Nephron (organoid): ENCODE data around the gene CELF2.
A peak's percentile ranks its signal among the peaks of the same experiment; 100 is the strongest.

Experiments
- H3K27ac Mint-ChIP-seq, 3 experiments: 2 replicates each; pipeline ENCODE4 v1.8.0; 2020; ENCODE audit warnings: mixed read lengths in 3 of 3, mild to moderate bottlenecking in 2 of 3, moderate library complexity in 1 of 3
- H3K27me3 Mint-ChIP-seq: 2 replicates; pipeline ENCODE4 v1.8.0; 2021; ENCODE audit warnings: low read depth, mild to moderate bottlenecking, moderate library complexity, mixed read lengths
- H3K36me3 Mint-ChIP-seq: 2 replicates; pipeline ENCODE4 v1.8.0; 2020; ENCODE audit warnings: low read depth, mixed read lengths
- H3K4me1 Mint-ChIP-seq: 2 replicates; pipeline ENCODE4 v1.8.0; 2020; ENCODE audit warnings: mixed read lengths
- H3K4me3 Mint-ChIP-seq, 3 experiments: 2 replicates each; pipeline ENCODE4 v1.8.0; 2020; ENCODE audit warnings: mild to moderate bottlenecking in 3 of 3, mixed read lengths in 3 of 3, moderate library complexity in 2 of 3
- H3K9me3 Mint-ChIP-seq: 2 replicates; pipeline ENCODE4 v1.8.0; 2020; ENCODE audit warnings: mixed read lengths
- TF ChIP-seq, protein P1 (sequence below), 3 experiments: fragments of 200-600 bp; sonication (generic); IDR thresholded peaks; one replicate each; pipeline ENCODE4 v1.5.0; 2021; ENCODE audit warnings: antibody characterized with exemption in 3 of 3; ENCODE audit not compliant: unreplicated experiment in 3 of 3

Gene CELF2

DNA sequence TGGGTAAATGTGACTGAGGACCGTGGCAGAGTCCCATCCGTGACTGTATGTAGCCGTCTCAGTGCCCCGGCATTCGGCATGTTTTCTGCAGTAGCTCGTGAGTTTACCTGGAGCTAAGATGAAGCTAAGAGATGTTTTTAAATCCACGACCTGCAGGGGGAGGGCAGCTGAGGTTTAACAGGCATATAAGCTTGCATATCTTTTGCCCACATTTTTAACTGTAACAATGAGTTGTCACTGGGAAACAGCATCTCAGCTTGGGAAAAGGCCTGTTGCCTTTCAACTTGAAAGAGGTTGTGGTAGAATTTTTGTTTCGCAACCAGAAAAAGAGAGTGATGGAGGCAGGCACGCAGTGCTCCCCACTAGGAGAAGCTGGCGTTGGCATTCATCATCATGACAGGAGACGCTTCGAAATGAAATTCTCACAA lies 77.7 kb downstream of the CELF2 start:
- H3K27me3 Mint-ChIP-seq, result no peaks in the 10 kb centered on the region

DNA sequence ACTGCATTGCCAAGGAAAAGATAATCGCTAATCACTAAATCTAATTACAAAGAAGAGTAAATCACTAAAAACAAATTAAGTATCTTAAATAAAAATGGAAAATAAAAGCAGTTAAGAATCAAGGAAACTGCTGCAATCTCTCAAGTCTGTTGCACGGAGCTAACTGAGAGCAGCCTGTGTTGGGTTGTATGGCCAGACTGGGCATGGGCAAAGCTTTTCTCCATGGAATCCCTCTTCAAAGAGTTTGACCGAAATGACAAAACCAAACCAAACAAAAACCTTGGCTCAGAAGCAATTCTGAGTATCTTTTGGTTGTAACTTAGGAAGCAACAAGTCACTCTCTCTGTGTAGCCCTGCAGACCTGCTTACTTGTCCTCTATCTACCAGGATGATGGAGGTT lies 78.8 kb downstream of the CELF2 start:
- Mint-ChIP-seq H3K36me3 (no peaks in the 10 kb centered on the region), H3K4me1 (peaks cover 23% of the 10 kb centered on the region), H3K4me3 (no peak overlapping the region), H3K9me3 (no peaks in the 10 kb centered on the region), H3K27ac (no peak overlapping the region), H3K27me3 (no peaks in the 10 kb centered on the region)
- TF ChIP-seq, protein P1, sequence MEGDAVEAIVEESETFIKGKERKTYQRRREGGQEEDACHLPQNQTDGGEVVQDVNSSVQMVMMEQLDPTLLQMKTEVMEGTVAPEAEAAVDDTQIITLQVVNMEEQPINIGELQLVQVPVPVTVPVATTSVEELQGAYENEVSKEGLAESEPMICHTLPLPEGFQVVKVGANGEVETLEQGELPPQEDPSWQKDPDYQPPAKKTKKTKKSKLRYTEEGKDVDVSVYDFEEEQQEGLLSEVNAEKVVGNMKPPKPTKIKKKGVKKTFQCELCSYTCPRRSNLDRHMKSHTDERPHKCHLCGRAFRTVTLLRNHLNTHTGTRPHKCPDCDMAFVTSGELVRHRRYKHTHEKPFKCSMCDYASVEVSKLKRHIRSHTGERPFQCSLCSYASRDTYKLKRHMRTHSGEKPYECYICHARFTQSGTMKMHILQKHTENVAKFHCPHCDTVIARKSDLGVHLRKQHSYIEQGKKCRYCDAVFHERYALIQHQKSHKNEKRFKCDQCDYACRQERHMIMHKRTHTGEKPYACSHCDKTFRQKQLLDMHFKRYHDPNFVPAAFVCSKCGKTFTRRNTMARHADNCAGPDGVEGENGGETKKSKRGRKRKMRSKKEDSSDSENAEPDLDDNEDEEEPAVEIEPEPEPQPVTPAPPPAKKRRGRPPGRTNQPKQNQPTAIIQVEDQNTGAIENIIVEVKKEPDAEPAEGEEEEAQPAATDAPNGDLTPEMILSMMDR (IDR thresholded peaks at IDR 0.05; ENCODE audit: unreplicated experiment in 3 of 3), result no peak

More for the DNA sequence above, 77.7 kb downstream of the CELF2 start:
- Mint-ChIP-seq H3K4me1 (peaks cover 19% of the 10 kb centered on the region), H3K9me3 (no peaks in the 10 kb centered on the region), H3K4me3 (no peak overlapping the region), H3K36me3 (no peaks in the 10 kb centered on the region), H3K27ac (no peak overlapping the region)
- TF ChIP-seq, protein P1 (IDR thresholded peaks at IDR 0.05; ENCODE audit: unreplicated experiment in 3 of 3), result no peak

DNA sequence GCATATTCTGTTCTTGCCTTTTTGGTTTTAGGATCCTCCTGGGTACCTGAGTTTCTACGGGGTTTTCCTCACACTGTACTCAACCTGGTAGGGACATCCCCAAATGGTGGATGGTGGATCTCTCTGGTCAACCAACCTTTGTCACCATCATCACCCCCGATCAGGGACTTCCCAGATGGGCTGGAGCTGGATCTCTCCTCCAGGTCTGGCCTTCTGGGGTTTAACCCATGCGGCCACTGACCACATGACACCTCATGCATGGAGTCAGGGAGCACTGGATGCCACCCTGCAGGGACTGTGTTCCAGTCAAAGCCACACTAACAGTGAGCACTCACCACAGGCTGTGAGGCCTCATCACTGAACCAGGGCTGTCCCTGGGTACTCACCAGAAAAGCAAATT lies 80.0 kb downstream of the CELF2 start:
- Mint-ChIP-seq H3K27ac (no peak overlapping the region), H3K27me3 (no peaks in the 10 kb centered on the region), H3K4me3 (no peak overlapping the region), H3K4me1 (peaks cover 23% of the 10 kb centered on the region), H3K9me3 (no peaks in the 10 kb centered on the region), H3K36me3 (no peaks in the 10 kb centered on the region)
- TF ChIP-seq, protein P1 (IDR thresholded peaks at IDR 0.05; ENCODE audit: unreplicated experiment in 3 of 3), result no peak

DNA sequence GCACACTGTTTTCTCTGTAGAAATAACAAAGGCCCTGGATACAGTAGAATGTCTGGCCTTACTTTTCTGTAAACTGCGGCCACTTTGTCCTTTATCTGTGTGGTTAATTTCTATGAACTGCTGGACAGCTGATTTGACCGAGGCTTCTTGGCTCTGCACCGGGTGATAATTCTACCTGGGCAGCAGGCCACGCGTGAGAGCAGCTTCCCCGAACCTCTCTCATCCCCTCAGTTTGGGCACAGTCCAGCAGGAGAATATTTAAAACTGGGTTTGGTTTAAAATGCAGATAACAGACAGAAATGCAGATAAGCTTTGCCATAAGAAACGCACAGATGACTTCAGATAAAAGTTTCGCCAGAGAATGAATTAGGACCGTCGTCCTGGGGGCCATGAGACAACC lies 81.0 kb downstream of the CELF2 start:
- Mint-ChIP-seq H3K27me3 (no peaks in the 10 kb centered on the region), H3K27ac (peak overlapping the region in 2 of 3 experiments; percentile 22 to 60), H3K4me1 (peaks cover 23% of the 10 kb centered on the region), H3K36me3 (no peaks in the 10 kb centered on the region), H3K9me3 (no peaks in the 10 kb centered on the region), H3K4me3 (no peak overlapping the region)
- TF ChIP-seq, protein P1 (IDR thresholded peaks at IDR 0.05; ENCODE audit: unreplicated experiment in 3 of 3), result no peak

DNA sequence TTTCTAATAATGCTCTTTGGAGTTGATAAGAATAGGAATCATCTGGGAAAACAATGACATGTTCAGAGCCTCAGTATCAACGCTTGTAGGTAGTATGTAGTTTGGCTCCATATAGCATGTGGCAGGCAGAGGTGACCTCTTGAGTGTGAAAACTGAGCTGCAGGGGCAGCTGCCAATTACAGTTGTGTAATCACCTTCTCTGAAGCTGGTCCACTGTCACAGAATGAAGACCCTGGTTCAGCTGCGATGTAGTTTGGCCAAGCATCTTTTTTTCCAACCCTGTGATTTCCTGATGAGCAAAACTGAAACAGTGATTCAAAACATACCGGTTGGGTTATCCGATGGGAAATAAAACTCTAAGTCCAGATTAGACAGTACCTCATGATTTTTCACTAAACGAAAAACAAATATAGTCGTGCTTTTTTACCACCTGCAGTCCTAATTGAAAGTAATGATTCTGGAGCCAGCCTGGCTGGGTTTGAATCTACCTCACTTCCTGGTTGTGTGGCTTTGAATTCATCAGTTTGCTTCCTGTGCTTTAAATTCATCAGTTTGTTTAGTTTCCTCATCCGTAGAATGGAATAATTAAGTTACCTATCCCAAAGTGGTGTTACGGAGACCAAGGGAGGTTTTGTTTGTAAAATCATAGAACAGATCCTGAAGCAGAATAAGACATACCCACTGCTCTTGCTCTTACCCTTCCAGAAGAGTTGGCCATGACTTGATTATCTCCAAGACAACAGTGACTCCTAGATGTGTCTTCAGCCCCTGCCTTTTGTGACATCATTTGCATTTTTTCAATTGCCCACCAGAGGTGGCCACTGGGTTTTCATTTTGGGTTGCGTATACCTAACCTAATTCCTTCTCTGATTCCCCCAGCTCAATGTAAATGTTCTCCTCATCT lies 87.4 kb downstream of the CELF2 start:
- Mint-ChIP-seq H3K4me1 (peaks cover 11% of the 10 kb centered on the region), H3K27me3 (no peaks in the 10 kb centered on the region), H3K4me3 (no peak overlapping the region), H3K9me3 (peaks cover 7% of the 10 kb centered on the region), H3K36me3 (peaks cover 4% of the 10 kb centered on the region), H3K27ac (no peak overlapping the region)
- TF ChIP-seq, protein P1 (IDR thresholded peaks at IDR 0.05; ENCODE audit: unreplicated experiment in 3 of 3), result no peak

DNA sequence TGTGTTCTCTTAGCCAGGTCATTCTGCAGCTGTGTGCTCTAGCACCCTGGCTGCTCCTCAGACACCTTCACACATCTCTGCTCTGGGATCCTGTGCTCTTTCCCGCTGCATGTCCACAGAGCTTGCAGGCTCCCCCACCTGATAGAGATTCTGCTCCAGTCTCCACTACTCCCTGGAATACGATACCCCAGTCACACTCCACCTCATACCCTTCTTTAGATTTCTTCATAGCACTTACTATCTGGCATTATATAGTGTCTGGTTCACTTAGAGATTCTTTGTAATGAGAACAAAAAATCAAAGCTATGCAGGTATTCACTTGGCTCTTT lies 88.0 kb downstream of the CELF2 start:
- H3K4me3 Mint-ChIP-seq, result no peak overlapping the region
- H3K27me3 Mint-ChIP-seq, result no peaks in the 10 kb centered on the region

More for the DNA sequence above, 88.0 kb downstream of the CELF2 start:
- TF ChIP-seq, protein P1 (IDR thresholded peaks at IDR 0.05; ENCODE audit: unreplicated experiment in 3 of 3), result no peak
- Mint-ChIP-seq H3K4me1 (peaks cover 16% of the 10 kb centered on the region), H3K9me3 (peaks cover 7% of the 10 kb centered on the region), H3K36me3 (peaks cover 4% of the 10 kb centered on the region), H3K27ac (no peak overlapping the region)
